ENCODE results near the gene FBXO28.
"Not testable (repeated sequence)": the region's sequence is repeated elsewhere in the genome, so short reads cannot be mapped to it uniquely, and the experiment has no call there.

Gene FBXO28, protein sequence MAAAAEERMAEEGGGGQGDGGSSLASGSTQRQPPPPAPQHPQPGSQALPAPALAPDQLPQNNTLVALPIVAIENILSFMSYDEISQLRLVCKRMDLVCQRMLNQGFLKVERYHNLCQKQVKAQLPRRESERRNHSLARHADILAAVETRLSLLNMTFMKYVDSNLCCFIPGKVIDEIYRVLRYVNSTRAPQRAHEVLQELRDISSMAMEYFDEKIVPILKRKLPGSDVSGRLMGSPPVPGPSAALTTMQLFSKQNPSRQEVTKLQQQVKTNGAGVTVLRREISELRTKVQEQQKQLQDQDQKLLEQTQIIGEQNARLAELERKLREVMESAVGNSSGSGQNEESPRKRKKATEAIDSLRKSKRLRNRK

GRCh38 chr1:224113918-224114786 is at the start of gene FBXO28:
FBXO28 (plus strand) TSS chr1:224114111; CDS start chr1:224114130, 19 bp downstream.
- peak; percentile 88 for DNase-seq (ENCODE audit: extremely low read depth in 1 of 2, low read depth in 1 of 2)

- DNase-seq (ENCODE audit: extremely low read depth in 1 of 2, low read depth in 1 of 2): no peak
These were observed 49.8 kb upstream of the FBXO28 start for GRCh38 chr1:224064150-224064549.

DNA sequence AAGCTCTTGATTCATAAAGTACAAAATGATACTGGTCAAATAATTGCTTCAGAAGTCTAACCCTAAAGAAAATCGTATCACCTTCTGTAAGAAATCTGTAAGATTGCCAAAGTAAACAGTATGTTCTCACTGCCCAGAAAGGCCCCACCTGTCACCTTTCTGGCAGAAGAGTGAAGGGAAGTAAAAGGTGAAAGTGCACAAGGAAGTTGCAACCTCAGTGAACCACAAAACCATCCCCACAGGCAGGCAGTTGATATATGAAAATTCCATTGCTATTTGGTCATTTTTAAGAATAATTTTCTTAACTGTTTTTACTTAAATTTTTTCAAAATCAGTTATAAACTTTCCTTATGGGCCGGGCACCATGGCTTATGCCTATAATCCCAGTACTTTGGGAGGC is 48.5 kb upstream of the FBXO28 start:
- DNase-seq (ENCODE audit: extremely low read depth in 1 of 2, low read depth in 1 of 2): no peak

GRCh38 chr1:224067207-224067606 is 46.7 kb upstream of the FBXO28 start:
- no peak for DNase-seq (ENCODE audit: extremely low read depth in 1 of 2, low read depth in 1 of 2)

DNA sequence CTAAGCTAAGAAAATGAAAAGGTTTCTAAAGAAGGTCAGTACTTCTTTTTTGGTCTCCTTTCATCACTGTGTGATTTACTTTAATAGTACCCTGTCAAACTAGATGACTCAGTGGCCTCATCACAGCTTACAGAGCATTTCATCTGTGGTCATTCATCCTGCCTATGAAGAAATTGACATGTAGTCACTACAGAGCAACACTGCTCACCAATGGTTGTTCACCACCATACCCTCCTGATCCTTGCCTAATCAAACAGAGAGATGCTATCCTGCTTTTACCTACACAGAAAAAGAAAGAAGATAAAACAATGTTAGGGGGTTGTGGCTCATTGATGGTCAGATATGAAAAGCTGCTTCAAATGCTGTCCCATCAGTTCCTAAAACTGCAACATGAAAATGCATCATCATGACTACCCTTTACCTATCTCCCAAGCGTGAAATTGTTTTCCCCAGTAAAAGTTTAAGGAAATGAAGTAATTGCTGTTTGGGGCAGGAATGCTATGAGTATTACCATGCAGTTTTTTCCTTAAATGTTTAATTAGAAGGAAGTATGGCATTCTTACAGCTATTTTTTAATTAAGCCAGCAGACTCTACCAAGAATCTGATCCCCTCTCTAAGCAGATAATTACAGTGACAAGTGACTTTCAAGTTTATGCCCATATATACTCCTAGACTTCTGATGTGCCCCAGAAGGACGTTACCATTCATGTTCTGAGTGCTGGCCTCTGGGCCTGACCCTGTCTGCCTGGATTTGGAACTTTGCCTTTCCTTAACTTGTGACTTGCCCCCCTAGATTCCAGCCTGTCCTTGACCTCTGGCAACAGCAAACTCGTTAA is 46.1 kb upstream of the FBXO28 start:
- no peak for DNase-seq (ENCODE audit: extremely low read depth in 1 of 2, low read depth in 1 of 2)

- no peak for DNase-seq (ENCODE audit: extremely low read depth in 1 of 2, low read depth in 1 of 2)
These were observed 45.3 kb upstream of the FBXO28 start for GRCh38 chr1:224068458-224069072.

- no peak for DNase-seq (ENCODE audit: extremely low read depth in 1 of 2, low read depth in 1 of 2)
These were observed 44.8 kb upstream of the FBXO28 start for GRCh38 chr1:224069138-224069537.

- no peak for DNase-seq (ENCODE audit: extremely low read depth in 1 of 2, low read depth in 1 of 2)
These were observed 43.4 kb upstream of the FBXO28 start for GRCh38 chr1:224070521-224070920.

GRCh38 chr1:224076407-224076806 is 37.5 kb upstream of the FBXO28 start:
- DNase-seq (ENCODE audit: extremely low read depth in 1 of 2, low read depth in 1 of 2): no peak

- not testable (repeated sequence) for DNase-seq (ENCODE audit: extremely low read depth in 1 of 2, low read depth in 1 of 2)
These were observed 34.3 kb upstream of the FBXO28 start for GRCh38 chr1:224079644-224080043.

DNA sequence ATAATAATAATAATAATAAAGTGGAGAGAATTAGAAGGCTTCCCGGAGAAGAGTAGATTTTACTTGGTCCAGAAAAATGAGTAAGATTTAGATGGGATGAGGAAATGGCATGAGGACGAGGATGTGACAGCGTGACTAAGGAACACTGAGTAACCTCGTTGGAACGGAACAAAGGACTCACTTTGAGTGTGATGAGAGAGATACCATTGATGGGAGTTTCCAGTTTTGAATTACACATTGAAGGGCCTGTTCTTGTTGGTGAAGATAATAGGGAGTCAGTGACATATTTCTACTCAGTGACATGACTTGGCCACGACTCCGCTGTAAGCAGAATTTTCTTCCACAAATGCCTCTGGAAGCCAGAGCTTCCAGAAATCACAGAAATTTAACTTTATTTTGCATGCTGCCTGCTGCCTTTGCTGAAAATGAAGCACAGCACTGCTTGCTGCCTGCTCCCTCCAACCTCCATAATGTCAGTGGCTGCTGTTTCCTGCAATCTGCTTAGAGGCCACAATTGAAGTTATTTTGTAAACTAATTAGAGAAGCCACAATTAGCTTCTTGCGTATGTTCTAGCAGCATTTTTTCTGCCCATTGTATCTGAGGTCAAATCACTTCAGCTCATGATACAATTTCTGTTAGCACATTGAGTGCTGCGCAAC is 33.7 kb upstream of the FBXO28 start:
- DNase-seq (ENCODE audit: extremely low read depth in 1 of 2, low read depth in 1 of 2): no peak

DNA sequence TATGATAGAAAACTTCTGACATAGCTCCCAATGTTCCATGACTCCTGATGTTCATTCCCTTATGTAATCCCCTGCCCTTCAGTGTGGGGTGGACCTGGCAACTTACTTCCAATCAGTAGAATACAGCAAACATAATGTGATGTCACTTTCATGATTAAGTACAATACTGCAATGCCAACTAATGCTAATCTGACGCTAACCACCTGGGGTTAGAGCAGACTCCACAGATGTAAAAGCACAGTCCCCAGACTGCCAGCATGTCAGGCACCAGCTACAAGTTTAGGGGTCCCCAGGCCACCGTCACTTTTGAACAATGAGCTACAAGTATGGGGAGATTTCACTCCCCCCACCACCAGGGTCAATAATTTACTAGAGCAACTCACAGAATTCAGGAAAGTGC is 32.3 kb upstream of the FBXO28 start:
- DNase-seq (ENCODE audit: extremely low read depth in 1 of 2, low read depth in 1 of 2): no peak

GRCh38 chr1:224082146-224082545 is 31.8 kb upstream of the FBXO28 start:
- no peak for DNase-seq (ENCODE audit: extremely low read depth in 1 of 2, low read depth in 1 of 2)

- DNase-seq (ENCODE audit: extremely low read depth in 1 of 2, low read depth in 1 of 2): no peak
These were observed 29.0 kb upstream of the FBXO28 start for GRCh38 chr1:224084867-224085266.

DNA sequence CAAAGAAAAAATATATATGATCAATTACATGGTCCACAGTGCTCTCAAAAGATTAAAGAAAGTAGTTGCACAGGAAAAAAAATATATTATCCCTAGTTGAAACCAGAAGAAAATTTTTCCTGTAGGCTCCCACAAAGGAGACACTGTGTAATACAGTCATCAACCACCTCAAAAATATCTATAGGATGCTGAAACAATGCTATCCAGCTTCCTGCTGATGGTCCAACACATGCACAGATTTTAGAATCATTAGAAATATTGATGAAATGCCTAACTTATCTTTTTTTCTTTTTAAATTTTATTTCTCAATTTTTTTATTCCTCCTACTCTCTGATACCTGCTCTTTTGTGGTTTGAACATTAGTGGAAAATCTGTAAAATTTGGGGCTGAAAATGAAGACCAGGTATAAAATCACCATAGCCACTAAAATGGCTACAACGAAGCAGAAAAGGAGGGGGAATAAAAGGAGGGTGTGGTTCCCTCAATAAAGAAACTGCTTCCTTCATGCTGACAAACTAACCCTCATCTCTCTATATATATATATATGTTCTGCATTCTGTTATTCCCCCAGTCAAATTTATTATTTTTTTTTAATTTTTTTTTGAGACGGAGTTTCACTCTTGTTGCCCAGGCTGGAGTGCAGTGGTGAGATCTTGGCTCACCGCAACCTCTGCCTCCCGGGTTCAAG is 28.3 kb upstream of the FBXO28 start:
- no peak for DNase-seq (ENCODE audit: extremely low read depth in 1 of 2, low read depth in 1 of 2)

DNA sequence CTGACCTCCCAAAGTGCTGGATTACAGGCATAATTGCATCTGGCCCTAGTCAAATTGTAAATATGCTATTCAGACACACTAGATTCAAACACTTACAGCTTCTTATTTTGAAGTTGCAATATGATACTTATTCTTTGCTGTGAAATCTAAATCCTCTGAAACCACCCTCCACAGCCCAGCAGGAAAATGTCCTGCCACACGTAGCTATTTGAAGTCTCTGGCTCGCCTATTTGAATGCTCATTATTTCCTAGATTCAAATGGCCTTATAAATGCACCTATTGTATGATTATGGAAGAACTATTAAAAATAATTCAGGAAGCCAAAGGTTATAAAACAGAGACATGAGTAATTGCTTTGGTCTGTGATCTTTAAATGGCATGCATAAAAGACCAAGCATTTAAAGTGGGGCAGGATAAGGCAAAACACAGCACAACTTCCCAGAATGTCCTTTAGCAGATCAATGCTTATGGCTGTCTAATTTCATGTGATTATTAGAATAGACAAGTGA is 26.6 kb upstream of the FBXO28 start:
- DNase-seq (ENCODE audit: extremely low read depth in 1 of 2, low read depth in 1 of 2): no peak

GRCh38 chr1:224089583-224089982 is 24.3 kb upstream of the FBXO28 start:
- DNase-seq (ENCODE audit: extremely low read depth in 1 of 2, low read depth in 1 of 2): no peak

DNA sequence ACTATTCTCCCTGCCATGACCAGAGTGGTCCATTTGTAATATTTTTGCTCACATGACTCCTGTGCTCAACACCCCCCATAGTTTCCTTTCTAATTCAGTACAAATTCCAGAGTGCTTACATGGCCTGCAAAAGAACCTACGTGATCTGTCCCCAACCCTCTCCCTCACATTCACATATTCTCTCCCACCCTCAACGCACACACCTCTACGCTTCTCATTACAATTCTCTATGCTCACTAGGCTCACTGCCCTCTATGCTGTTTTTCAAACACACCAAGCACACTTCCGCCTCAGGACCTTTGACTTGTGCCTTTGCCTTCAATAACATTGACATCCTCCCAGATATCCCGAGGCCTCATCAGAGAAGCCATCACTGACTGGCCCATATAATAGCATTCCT is 23.8 kb upstream of the FBXO28 start:
- no peak for DNase-seq (ENCODE audit: extremely low read depth in 1 of 2, low read depth in 1 of 2)

DNA sequence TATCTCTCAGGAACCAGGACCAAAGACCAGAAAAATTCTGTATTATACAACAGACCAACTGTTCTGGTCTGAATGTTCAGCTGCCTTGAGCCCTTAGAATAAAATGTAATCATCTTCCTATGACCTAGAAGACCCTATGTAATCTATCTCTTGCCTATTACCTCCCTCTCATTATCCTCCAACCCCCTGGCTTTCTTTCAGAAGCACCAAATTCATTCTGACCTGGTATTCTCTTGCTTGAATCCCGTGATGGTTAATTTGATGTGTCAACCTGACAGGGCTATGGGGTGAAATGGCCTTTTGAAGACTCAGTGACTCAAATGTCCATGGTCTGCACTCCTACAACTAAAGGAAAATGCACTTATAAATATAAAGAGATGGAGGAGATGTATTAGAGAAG is 21.8 kb upstream of the FBXO28 start:
- no peak for DNase-seq (ENCODE audit: extremely low read depth in 1 of 2, low read depth in 1 of 2)

Measured in activated CD8-positive, alpha-beta memory T cell treated with anti-CD3 and anti-CD28 coated beads for 1 hour (primary cell).